ENCODE results near the gene UBE2I. TPM values are rescaled to one million over a fixed set of nuclear protein-coding genes. Genes with fewer than 3 reads are reported as not detected.

Gene UBE2I
- total and polyA plus RNA-seq, 2 donors (not counting 1 experiment from before 2014, with no cell fraction given), result 42.1 to 142 TPM

DNA sequence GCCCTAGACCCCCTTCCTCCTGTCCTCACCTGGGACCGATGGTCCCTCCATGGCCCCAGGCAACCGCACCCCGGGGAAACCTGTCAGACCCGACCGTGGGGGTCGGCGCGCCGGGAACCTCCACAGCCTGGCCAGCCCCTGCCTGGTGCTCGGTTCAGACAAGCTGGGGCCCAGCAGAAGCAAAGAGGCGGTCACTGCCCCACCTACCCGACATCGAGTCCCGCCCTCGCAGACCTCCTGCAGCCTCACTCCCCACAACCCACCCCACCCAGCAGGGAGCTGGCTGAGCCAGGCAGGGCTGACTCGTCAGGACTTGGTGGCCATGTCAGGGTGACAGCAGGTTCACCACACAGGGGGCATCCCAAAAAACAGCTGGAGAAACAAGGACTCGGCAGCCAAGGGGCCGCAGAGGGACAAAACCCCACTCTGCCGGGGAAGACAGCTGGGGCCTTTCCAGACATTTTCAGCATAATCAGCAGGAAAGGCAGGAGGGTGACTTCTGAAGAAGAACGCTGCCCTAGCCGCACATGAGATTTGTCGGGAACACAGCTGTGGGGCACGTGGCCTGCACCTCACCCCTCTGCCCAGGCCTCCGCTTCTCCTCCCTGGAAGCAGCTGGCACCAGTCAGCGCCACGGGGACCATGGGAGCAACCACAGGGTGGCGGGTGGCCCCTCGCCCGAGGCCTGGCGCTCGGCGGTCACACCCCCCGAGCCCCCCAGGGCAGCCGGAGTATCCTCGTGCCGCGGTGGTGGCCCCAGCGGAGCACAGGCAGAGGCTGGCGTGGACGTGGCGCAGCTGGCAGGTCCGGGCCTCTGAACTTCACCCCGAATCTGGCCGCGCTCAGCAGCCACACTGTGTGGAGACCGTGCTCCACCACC lies 65.2 kb downstream of the UBE2I start:
- H3K36me3 ChIP-seq (ENCODE audit: control insufficient read depth, insufficient read depth, low read length), result peaks cover 5% of the 10 kb centered on the region
- H3K27me3 ChIP-seq (ENCODE audit: control insufficient read depth, insufficient read depth, low read length), result no peaks in the 10 kb centered on the region
- H3K4me3 ChIP-seq (replicated peaks in 1 of 4; ENCODE audit: control extremely low read depth in 1 of 4, insufficient read depth in 1 of 4, low read depth in 3 of 4, low read length in 4 of 4), result no peak overlapping the region
- TF ChIP-seq, protein P1, sequence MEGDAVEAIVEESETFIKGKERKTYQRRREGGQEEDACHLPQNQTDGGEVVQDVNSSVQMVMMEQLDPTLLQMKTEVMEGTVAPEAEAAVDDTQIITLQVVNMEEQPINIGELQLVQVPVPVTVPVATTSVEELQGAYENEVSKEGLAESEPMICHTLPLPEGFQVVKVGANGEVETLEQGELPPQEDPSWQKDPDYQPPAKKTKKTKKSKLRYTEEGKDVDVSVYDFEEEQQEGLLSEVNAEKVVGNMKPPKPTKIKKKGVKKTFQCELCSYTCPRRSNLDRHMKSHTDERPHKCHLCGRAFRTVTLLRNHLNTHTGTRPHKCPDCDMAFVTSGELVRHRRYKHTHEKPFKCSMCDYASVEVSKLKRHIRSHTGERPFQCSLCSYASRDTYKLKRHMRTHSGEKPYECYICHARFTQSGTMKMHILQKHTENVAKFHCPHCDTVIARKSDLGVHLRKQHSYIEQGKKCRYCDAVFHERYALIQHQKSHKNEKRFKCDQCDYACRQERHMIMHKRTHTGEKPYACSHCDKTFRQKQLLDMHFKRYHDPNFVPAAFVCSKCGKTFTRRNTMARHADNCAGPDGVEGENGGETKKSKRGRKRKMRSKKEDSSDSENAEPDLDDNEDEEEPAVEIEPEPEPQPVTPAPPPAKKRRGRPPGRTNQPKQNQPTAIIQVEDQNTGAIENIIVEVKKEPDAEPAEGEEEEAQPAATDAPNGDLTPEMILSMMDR (conservative IDR thresholded peaks at IDR 0.05 in 1 of 2, IDR thresholded peaks at IDR 0.05 in 1 of 2; ENCODE audit: low read depth in 1 of 2, low read length in 2 of 2), result no peak
- TF ChIP-seq EZH2 (IDR thresholded peaks at IDR 0.05; ENCODE audit: low read length, missing control alignments), result no peak
- H2AFZ ChIP-seq (ENCODE audit: low read length), result no peak overlapping the region
- H3K4me2 ChIP-seq (ENCODE audit: extremely low read depth, insufficient read depth, low read length), result no peak overlapping the region
- H3K9ac ChIP-seq (ENCODE audit: insufficient read depth, low read length), result no peak overlapping the region
- no peaks in the 10 kb centered on the region for H3K9me3 ChIP-seq (ENCODE audit: control insufficient read depth, insufficient read depth, low read depth, low read length)
- no peaks in the 10 kb centered on the region for H3K4me1 ChIP-seq (ENCODE audit: control insufficient read depth, extremely low read depth, insufficient read depth, low read length)
- no peak for DNase-seq (ENCODE audit: low read depth in 2 of 2)
- H3K79me2 ChIP-seq (ENCODE audit: control insufficient read depth, insufficient read depth, low read length), result no peaks in the 10 kb centered on the region
- no peaks in the 10 kb centered on the region for H4K20me1 ChIP-seq (ENCODE audit: control insufficient read depth, extremely low read depth, insufficient read depth, low read length)
- H3K27ac ChIP-seq (ENCODE audit: insufficient read depth, low read length), result no peak overlapping the region

DNA sequence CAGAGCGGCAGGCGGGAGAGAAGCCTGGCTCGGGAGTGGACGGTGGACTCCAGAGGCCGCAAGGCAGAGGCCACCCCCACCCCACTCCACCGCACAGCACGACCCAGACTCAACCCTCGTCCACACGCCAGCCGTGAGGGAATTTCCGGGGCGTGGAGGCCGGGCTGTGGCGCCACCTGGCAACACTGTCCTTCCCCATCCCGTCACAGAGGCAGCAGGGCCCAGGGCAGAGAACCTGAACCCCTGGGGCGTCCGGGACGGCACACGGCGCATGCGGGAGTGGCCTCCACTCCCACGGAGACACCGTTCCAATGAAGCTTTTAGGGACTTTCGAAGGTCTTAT lies 65.8 kb downstream of the UBE2I start:
- DNase-seq (ENCODE audit: low read depth in 2 of 2), result no peak
- TF ChIP-seq EZH2 (IDR thresholded peaks at IDR 0.05; ENCODE audit: low read length, missing control alignments), result no peak
- TF ChIP-seq, protein P1 (conservative IDR thresholded peaks at IDR 0.05 in 1 of 2, IDR thresholded peaks at IDR 0.05 in 1 of 2; ENCODE audit: low read depth in 1 of 2, low read length in 2 of 2), result no peak
- Histone ChIP-seq H3K4me3 (replicated peaks in 1 of 4; ENCODE audit: control extremely low read depth in 1 of 4, insufficient read depth in 1 of 4, low read depth in 3 of 4, low read length in 4 of 4) (no peak overlapping the region), H3K27ac (ENCODE audit: insufficient read depth, low read length) (no peak overlapping the region), H2AFZ (ENCODE audit: low read length) (no peak overlapping the region), H4K20me1 (ENCODE audit: control insufficient read depth, extremely low read depth, insufficient read depth, low read length) (no peaks in the 10 kb centered on the region), H3K4me1 (ENCODE audit: control insufficient read depth, extremely low read depth, insufficient read depth, low read length) (no peaks in the 10 kb centered on the region), H3K9ac (ENCODE audit: insufficient read depth, low read length) (no peak overlapping the region), H3K79me2 (ENCODE audit: control insufficient read depth, insufficient read depth, low read length) (no peaks in the 10 kb centered on the region), H3K36me3 (ENCODE audit: control insufficient read depth, insufficient read depth, low read length) (peaks cover 3% of the 10 kb centered on the region), H3K27me3 (ENCODE audit: control insufficient read depth, insufficient read depth, low read length) (no peaks in the 10 kb centered on the region), H3K4me2 (ENCODE audit: extremely low read depth, insufficient read depth, low read length) (no peak overlapping the region), H3K9me3 (ENCODE audit: control insufficient read depth, insufficient read depth, low read depth, low read length) (no peaks in the 10 kb centered on the region)

DNA sequence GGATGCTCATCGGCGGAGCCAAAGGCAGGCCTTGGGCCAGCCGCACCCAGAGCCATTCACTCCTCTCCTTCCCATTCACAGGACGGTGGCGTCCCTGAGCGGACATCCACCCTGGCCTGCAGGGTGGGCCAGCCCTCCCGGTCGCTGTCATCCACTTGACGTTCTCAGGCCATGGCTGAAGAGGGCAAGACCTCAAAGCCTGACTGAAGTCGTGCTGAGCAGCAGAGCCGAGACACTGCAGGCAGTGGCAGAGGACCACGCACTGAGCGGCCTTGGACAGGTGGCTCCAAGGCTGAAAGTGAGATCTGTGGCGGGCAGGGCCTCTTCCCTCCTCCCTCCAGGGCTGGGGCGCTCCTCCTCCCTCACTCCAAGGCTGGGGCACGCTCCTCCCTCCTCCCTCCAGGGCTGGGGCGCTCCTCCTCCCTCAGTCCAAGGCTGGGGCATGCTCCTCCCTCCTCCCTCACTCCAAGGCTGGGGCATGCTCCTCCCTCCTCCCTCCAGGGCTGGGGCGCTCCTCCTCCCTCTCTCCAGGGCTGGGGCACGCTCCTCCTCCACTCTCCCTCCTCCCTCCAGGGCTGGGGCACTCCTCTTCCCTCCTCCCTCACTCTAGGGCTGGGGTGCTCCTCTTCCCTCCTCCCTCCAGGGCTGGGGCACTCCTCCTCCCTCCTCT lies 66.4 kb downstream of the UBE2I start:
- Histone ChIP-seq H3K4me1 (ENCODE audit: control insufficient read depth, extremely low read depth, insufficient read depth, low read length) (no peaks in the 10 kb centered on the region), H3K9ac (ENCODE audit: insufficient read depth, low read length) (no peak overlapping the region), H3K27ac (ENCODE audit: insufficient read depth, low read length) (no peak overlapping the region), H3K36me3 (ENCODE audit: control insufficient read depth, insufficient read depth, low read length) (peaks cover 3% of the 10 kb centered on the region), H4K20me1 (ENCODE audit: control insufficient read depth, extremely low read depth, insufficient read depth, low read length) (no peaks in the 10 kb centered on the region), H2AFZ (ENCODE audit: low read length) (no peak overlapping the region), H3K4me3 (replicated peaks in 1 of 4; ENCODE audit: control extremely low read depth in 1 of 4, insufficient read depth in 1 of 4, low read depth in 3 of 4, low read length in 4 of 4) (no peak overlapping the region), H3K79me2 (ENCODE audit: control insufficient read depth, insufficient read depth, low read length) (no peaks in the 10 kb centered on the region), H3K27me3 (ENCODE audit: control insufficient read depth, insufficient read depth, low read length) (no peaks in the 10 kb centered on the region), H3K9me3 (ENCODE audit: control insufficient read depth, insufficient read depth, low read depth, low read length) (no peaks in the 10 kb centered on the region), H3K4me2 (ENCODE audit: extremely low read depth, insufficient read depth, low read length) (no peak overlapping the region)
- TF ChIP-seq, protein P1 (conservative IDR thresholded peaks at IDR 0.05 in 1 of 2, IDR thresholded peaks at IDR 0.05 in 1 of 2; ENCODE audit: low read depth in 1 of 2, low read length in 2 of 2), result no peak
- no peak for TF ChIP-seq EZH2 (IDR thresholded peaks at IDR 0.05; ENCODE audit: low read length, missing control alignments)
- DNase-seq (ENCODE audit: low read depth in 2 of 2), result no peak

All from fibroblast of lung (primary cell).